ENCODE measurements around the gene SAA1.

The SAA1 gene

GRCh38 chr11:18310800-18311340, 44.8 kb downstream of the SAA1 start:
- DNase-seq (ENCODE audit: low read depth) = no peak

GRCh38 chr11:18312012-18312411, 45.9 kb downstream of the SAA1 start:
- DNase-seq (ENCODE audit: low read depth) = no peak

DNA sequence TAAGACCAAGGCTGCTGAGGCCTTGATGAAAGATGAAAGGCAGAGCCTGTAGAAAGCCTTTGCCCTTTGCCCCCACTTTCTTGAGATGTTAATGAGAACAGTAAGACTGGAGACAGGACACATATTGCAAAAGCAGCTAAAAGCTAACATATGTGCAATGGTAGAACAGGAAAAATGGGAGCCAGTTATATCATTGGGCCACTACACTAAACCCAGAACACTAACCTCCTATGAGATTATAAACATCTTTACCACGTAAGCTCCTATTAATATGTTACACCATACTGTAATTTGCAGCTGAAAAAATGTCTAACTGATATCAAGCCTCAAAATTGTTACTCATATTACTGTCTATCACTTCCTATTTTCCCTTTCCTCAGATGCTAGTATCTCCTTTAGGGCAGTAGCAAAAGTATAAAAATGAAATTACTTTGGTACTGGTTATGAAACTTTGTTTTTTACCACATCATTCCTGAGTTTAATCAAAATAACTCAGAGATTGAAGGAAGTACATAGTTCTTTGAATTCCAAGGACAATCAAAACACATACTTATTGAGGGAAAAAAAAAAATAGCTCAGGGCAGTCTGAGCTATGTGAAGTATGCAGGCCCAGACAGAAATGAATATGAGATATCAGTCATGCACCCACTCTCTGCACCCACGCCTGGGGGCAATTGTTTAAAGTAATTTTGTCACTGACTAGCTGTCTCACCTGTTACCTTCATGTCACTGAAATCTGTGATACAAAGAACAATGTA, 46.8 kb downstream of the SAA1 start:
- no peak for DNase-seq (ENCODE audit: low read depth)

GRCh38 chr11:18313965-18314763, 48.1 kb downstream of the SAA1 start:
- DNase-seq (ENCODE audit: low read depth) = no peak

DNA sequence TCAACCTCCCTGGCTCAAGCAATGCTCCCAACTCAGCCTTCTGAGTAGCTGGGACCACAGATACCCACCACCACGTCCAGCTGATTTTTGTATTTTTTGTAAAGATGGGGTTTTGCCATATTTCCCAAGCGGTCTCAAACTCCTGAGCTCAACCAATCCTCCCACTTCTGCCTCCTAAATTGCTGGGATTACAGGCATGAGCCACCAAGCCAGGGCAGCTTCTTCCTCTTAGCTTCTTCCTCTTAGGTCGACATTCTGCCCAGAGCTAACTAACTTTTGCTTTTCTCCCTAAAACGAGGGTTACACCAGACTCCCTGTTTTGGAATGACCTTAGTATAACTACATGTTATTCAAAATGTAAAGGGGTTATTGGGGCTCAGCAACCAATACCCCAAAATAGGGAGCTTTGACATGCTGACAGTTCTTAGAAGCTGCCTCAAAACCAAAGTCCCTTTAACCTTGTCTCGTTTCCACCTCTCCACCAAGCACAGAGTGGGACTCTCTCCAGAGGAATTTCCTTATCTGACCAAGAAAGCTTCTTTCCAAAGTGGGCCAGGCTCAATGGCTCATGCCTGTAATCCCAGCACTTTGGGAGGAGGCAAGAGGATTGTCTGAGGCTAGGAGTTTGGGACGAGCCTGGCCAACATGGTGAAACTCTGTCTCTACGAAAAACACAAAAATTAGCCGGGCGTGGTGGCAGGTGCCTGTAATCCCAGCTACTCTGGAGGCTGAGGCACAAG, 48.9 kb downstream of the SAA1 start:
- no peak for DNase-seq (ENCODE audit: low read depth)

DNA sequence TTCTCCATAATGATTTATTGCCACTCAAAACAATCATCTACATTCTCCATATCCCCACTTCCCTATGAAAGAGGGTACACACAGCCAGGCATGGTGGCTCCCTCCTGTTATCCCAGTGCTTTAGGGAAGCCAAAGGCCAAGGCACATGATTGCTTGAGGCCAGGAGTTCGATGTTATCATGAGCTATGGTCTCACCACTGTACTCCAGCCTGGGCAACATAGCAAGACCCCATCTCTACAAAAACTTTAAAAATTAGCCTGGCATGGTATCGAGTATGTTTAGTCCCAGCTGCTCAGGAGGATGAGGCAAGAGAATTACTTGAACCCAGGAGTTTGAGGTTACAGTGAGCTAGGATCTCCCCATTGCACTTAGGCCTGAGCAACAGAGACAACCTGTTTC, 49.8 kb downstream of the SAA1 start:
- DNase-seq (ENCODE audit: low read depth) = no peak

- DNase-seq (ENCODE audit: low read depth) = no peak
These were observed 51.5 kb downstream of the SAA1 start for GRCh38 chr11:18317551-18317950.
